ENCODE data around the gene HYCC2.
"Not testable (repeated sequence)": the region's sequence is repeated elsewhere in the genome, so short reads cannot be mapped to it uniquely, and the experiment has no call there.

The HYCC2 gene

GRCh38 chr2:201070948-201071478 is 458 bp downstream of the HYCC2 start:
- DNase-seq (ENCODE audit: low read depth), result no peak

- no peak for DNase-seq (ENCODE audit: low read depth)
These were observed 6.6 kb downstream of the HYCC2 start for GRCh38 chr2:201064797-201065329.

- DNase-seq (ENCODE audit: low read depth), result not testable (repeated sequence)
These were observed 8.0 kb downstream of the HYCC2 start for GRCh38 chr2:201063516-201063915.

- no peak for DNase-seq (ENCODE audit: low read depth)
These were observed 11.3 kb downstream of the HYCC2 start for GRCh38 chr2:201059961-201060755.

GRCh38 chr2:201058914-201059313 is 12.6 kb downstream of the HYCC2 start:
- no peak for DNase-seq (ENCODE audit: low read depth)

GRCh38 chr2:201057715-201058248 is 13.7 kb downstream of the HYCC2 start:
- DNase-seq (ENCODE audit: low read depth), result no peak

- no peak for DNase-seq (ENCODE audit: low read depth)
These were observed 14.4 kb downstream of the HYCC2 start for GRCh38 chr2:201057087-201057521.

- no peak for DNase-seq (ENCODE audit: low read depth)
These were observed 22.0 kb downstream of the HYCC2 start for GRCh38 chr2:201049455-201049854.

GRCh38 chr2:201046881-201047280 is 24.6 kb downstream of the HYCC2 start:
- no peak for DNase-seq (ENCODE audit: low read depth)

GRCh38 chr2:201043050-201043449 is 28.4 kb downstream of the HYCC2 start:
- not testable (repeated sequence) for DNase-seq (ENCODE audit: low read depth)

GRCh38 chr2:201042451-201042850 is 29.0 kb downstream of the HYCC2 start:
- DNase-seq (ENCODE audit: low read depth), result not testable (repeated sequence)

GRCh38 chr2:201040867-201041628 is 30.4 kb downstream of the HYCC2 start:
- DNase-seq (ENCODE audit: low read depth), result no peak

GRCh38 chr2:201038855-201039254 is 32.6 kb downstream of the HYCC2 start:
- no peak for DNase-seq (ENCODE audit: low read depth)

- DNase-seq (ENCODE audit: low read depth), result not testable (repeated sequence)
These were observed 33.1 kb downstream of the HYCC2 start for GRCh38 chr2:201038361-201038760.

- not testable (repeated sequence) for DNase-seq (ENCODE audit: low read depth)
These were observed 37.1 kb downstream of the HYCC2 start for GRCh38 chr2:201034355-201034754.

GRCh38 chr2:201024518-201024917 is 47.0 kb downstream of the HYCC2 start:
- no peak for DNase-seq (ENCODE audit: low read depth)

- DNase-seq (ENCODE audit: low read depth), result no peak
These were observed 49.6 kb downstream of the HYCC2 start for GRCh38 chr2:201021914-201022313.
